ENCODE results near the gene ABLIM3. TPM values are rescaled to one million over a fixed set of nuclear protein-coding genes. Genes with fewer than 3 reads are reported as not detected.

ABLIM3 gene
- total and polyA plus RNA-seq, 2 of the 8 experiments (the other 6 are each of a cell fraction or from before 2014, with no cell fraction given) = 0.36 to 0.56 TPM

- no peak for TF ChIP-seq GABPA (IDR thresholded peaks at IDR 0.05; ENCODE audit: borderline replicate concordance, insufficient read depth, low read length)
- no peak for TF ChIP-seq SP2 (IDR thresholded peaks at IDR 0.05; ENCODE audit: low read length)
- no peak for TF ChIP-seq TBP (IDR thresholded peaks at IDR 0.05; ENCODE audit: low read depth, low read length)
- TF ChIP-seq MAX (IDR thresholded peaks at IDR 0.05) = no peak
- TF ChIP-seq SRF (IDR thresholded peaks at IDR 0.05; ENCODE audit: low read depth, low read length) = no peak
- no peak for TF ChIP-seq GTF2F1 (IDR thresholded peaks at IDR 0.05; ENCODE audit: borderline replicate concordance, low read depth, low read length)
These were observed 161.9 kb downstream of the ABLIM3 start (continued) for GRCh38 chr5:149303210-149303609.
